MG63 (cell line): ENCODE results near the gene FBXL7. TPM values are rescaled to one million over a fixed set of nuclear protein-coding genes. Genes with fewer than 3 reads are reported as not detected.

Experiments
- DNase-seq: peaks from one replicate; pipeline ENCODE4 v3.0.0-alpha.2; 2020
- H3K27me3 ChIP-seq: fragments of 250-450 bp; sonication (Bioruptor Pico); 2 replicates; pipeline ENCODE4 v1.5.1; 2020; ENCODE audit warnings: mild to moderate bottlenecking, moderate library complexity
- H3K36me3 ChIP-seq: fragments of 250-450 bp; sonication (Bioruptor Pico); 2 replicates; pipeline ENCODE4 v1.5.1; 2020; ENCODE audit warnings: mild to moderate bottlenecking, moderate library complexity
- H3K4me3 ChIP-seq: fragments of 250-450 bp; sonication (Bioruptor Pico); 2 replicates; pipeline ENCODE4 v1.5.1; 2020; ENCODE audit warnings: mild to moderate bottlenecking, moderate library complexity
- H3K9me3 ChIP-seq: fragments of 250-450 bp; sonication (Bioruptor Pico); 2 replicates; pipeline ENCODE4 v1.5.1; 2020; ENCODE audit warnings: mild to moderate bottlenecking, moderate library complexity
- total RNA-seq: library from RNA; depleted of rRNA; stranded (reverse); fragments of >200 nt; shearing (Covaris generic); gene quantifications from 2 replicates; pipeline ENCODE4 v1.2.3, GENCODE V29; 2014; ENCODE audit warnings: low replicate concordance

The FBXL7 gene
- total RNA-seq, 1 experiment from 2014 or later, result 9.4 TPM

- Histone ChIP-seq H3K36me3 (peaks cover 2% of the 10 kb centered on the region; the same call in 1 of the 2 replicates), H3K27me3 (no peaks in the 10 kb centered on the region), H3K9me3 (no peaks in the 10 kb centered on the region; the same call in 1 of the 2 replicates), H3K4me3 (no peak overlapping the region)
- no peak for DNase-seq
These were observed 138.3 kb downstream of the FBXL7 start for GRCh38 chr5:15638296-15638695.

GRCh38 chr5:15639288-15639687 lies 139.3 kb downstream of the FBXL7 start:
- no peak for DNase-seq
- H3K36me3 ChIP-seq, result peaks cover 2% of the 10 kb centered on the region; the same call in 1 of the 2 replicates
- no peak overlapping the region for H3K4me3 ChIP-seq
- no peaks in the 10 kb centered on the region for H3K27me3 ChIP-seq
- no peaks in the 10 kb centered on the region; the same call in 1 of the 2 replicates for H3K9me3 ChIP-seq

- Histone ChIP-seq H3K27me3 (no peaks in the 10 kb centered on the region), H3K4me3 (no peak overlapping the region), H3K36me3 (peaks cover 2% of the 10 kb centered on the region; the same call in 1 of the 2 replicates), H3K9me3 (no peaks in the 10 kb centered on the region; the same call in 1 of the 2 replicates)
- no peak for DNase-seq
These were observed 140.1 kb downstream of the FBXL7 start for GRCh38 chr5:15640116-15640515.

- no peak for DNase-seq
- Histone ChIP-seq H3K9me3 (no peaks in the 10 kb centered on the region; the same call in 1 of the 2 replicates), H3K27me3 (no peaks in the 10 kb centered on the region), H3K36me3 (no peaks in the 10 kb centered on the region), H3K4me3 (no peak overlapping the region)
These were observed 143.8 kb downstream of the FBXL7 start for GRCh38 chr5:15643731-15644130.

GRCh38 chr5:15645381-15646160 lies 145.6 kb downstream of the FBXL7 start:
- Histone ChIP-seq H3K4me3 (no peak overlapping the region), H3K9me3 (no peaks in the 10 kb centered on the region; the same call in 1 of the 2 replicates), H3K36me3 (no peaks in the 10 kb centered on the region), H3K27me3 (no peaks in the 10 kb centered on the region)
- peak; percentile 50 for DNase-seq

GRCh38 chr5:15646371-15646770 lies 146.4 kb downstream of the FBXL7 start:
- H3K27me3 ChIP-seq, result no peaks in the 10 kb centered on the region
- peaks cover 5% of the 10 kb centered on the region for H3K9me3 ChIP-seq
- DNase-seq, result no peak
- no peak overlapping the region for H3K4me3 ChIP-seq
- no peaks in the 10 kb centered on the region for H3K36me3 ChIP-seq

GRCh38 chr5:15647251-15647650 lies 147.3 kb downstream of the FBXL7 start:
- Histone ChIP-seq H3K36me3 (no peaks in the 10 kb centered on the region), H3K4me3 (no peak overlapping the region), H3K27me3 (no peaks in the 10 kb centered on the region), H3K9me3 (peaks cover 9% of the 10 kb centered on the region)
- DNase-seq, result no peak

GRCh38 chr5:15650266-15650665 lies 150.3 kb downstream of the FBXL7 start:
- Histone ChIP-seq H3K36me3 (no peaks in the 10 kb centered on the region), H3K4me3 (no peak overlapping the region), H3K9me3 (peaks cover 9% of the 10 kb centered on the region), H3K27me3 (no peaks in the 10 kb centered on the region)
- DNase-seq, result no peak

- H3K4me3 ChIP-seq, result no peak overlapping the region
- no peaks in the 10 kb centered on the region for H3K36me3 ChIP-seq
- H3K27me3 ChIP-seq, result no peaks in the 10 kb centered on the region
- peaks cover 9% of the 10 kb centered on the region for H3K9me3 ChIP-seq
- no peak for DNase-seq
These were observed 154.8 kb downstream of the FBXL7 start for GRCh38 chr5:15654779-15655178.

GRCh38 chr5:15655683-15656082 lies 155.7 kb downstream of the FBXL7 start:
- no peak for DNase-seq
- no peaks in the 10 kb centered on the region for H3K27me3 ChIP-seq
- no peak overlapping the region for H3K4me3 ChIP-seq
- peaks cover 8% of the 10 kb centered on the region for H3K9me3 ChIP-seq
- H3K36me3 ChIP-seq, result no peaks in the 10 kb centered on the region

GRCh38 chr5:15664961-15665360 lies 165.0 kb downstream of the FBXL7 start:
- no peaks in the 10 kb centered on the region for H3K27me3 ChIP-seq
- no peaks in the 10 kb centered on the region for H3K36me3 ChIP-seq
- no peak for DNase-seq
- H3K4me3 ChIP-seq, result no peak overlapping the region
- H3K9me3 ChIP-seq, result peaks cover 24% of the 10 kb centered on the region

- H3K9me3 ChIP-seq, result peaks cover 5% of the 10 kb centered on the region; the same call in 1 of the 2 replicates
- H3K4me3 ChIP-seq, result no peak overlapping the region
- DNase-seq, result no peak
- no peaks in the 10 kb centered on the region for H3K36me3 ChIP-seq
- H3K27me3 ChIP-seq, result no peaks in the 10 kb centered on the region
These were observed 169.8 kb downstream of the FBXL7 start for GRCh38 chr5:15669826-15670225.

- Histone ChIP-seq H3K4me3 (no peak overlapping the region), H3K27me3 (no peaks in the 10 kb centered on the region), H3K36me3 (no peaks in the 10 kb centered on the region), H3K9me3 (no peaks in the 10 kb centered on the region)
- DNase-seq, result no peak
These were observed 174.7 kb downstream of the FBXL7 start for GRCh38 chr5:15674716-15675115.

- no peaks in the 10 kb centered on the region for H3K9me3 ChIP-seq
- H3K4me3 ChIP-seq, result no peak overlapping the region
- no peaks in the 10 kb centered on the region for H3K36me3 ChIP-seq
- no peak for DNase-seq
- H3K27me3 ChIP-seq, result no peaks in the 10 kb centered on the region
These were observed 176.6 kb downstream of the FBXL7 start for GRCh38 chr5:15676591-15676990.

GRCh38 chr5:15679161-15679560 lies 179.2 kb downstream of the FBXL7 start:
- no peak for DNase-seq

GRCh38 chr5:15680455-15680854 lies 180.5 kb downstream of the FBXL7 start:
- Histone ChIP-seq H3K4me3 (no peak overlapping the region), H3K36me3 (no peaks in the 10 kb centered on the region), H3K27me3 (no peaks in the 10 kb centered on the region), H3K9me3 (no peaks in the 10 kb centered on the region)
- DNase-seq, result no peak

More at GRCh38 chr5:15679161-15679560, 179.2 kb downstream of the FBXL7 start:
- H3K4me3 ChIP-seq, result no peak overlapping the region
- H3K9me3 ChIP-seq, result no peaks in the 10 kb centered on the region
- H3K27me3 ChIP-seq, result no peaks in the 10 kb centered on the region
- no peaks in the 10 kb centered on the region for H3K36me3 ChIP-seq

- DNase-seq, result no peak
- no peak overlapping the region for H3K4me3 ChIP-seq
- H3K36me3 ChIP-seq, result no peaks in the 10 kb centered on the region
- no peaks in the 10 kb centered on the region for H3K9me3 ChIP-seq
- H3K27me3 ChIP-seq, result no peaks in the 10 kb centered on the region
These were observed 182.1 kb downstream of the FBXL7 start for GRCh38 chr5:15682122-15682521.

GRCh38 chr5:15682566-15682965 lies 182.6 kb downstream of the FBXL7 start:
- no peak overlapping the region for H3K4me3 ChIP-seq
- H3K27me3 ChIP-seq, result no peaks in the 10 kb centered on the region
- DNase-seq, result no peak
- no peaks in the 10 kb centered on the region for H3K36me3 ChIP-seq
- no peaks in the 10 kb centered on the region for H3K9me3 ChIP-seq
